WERI-Rb-1 (cell line): ENCODE data around the gene CDNF.

Experiments
- DNase-seq: peaks from one replicate; pipeline ENCODE4 v3.0.0-alpha.2; 2020
- H3K27ac ChIP-seq: fragments of 250-450 bp; sonication (Bioruptor Pico); 2 replicates; pipeline ENCODE4 v1.5.1; 2020; ENCODE audit warnings: mild to moderate bottlenecking, moderate library complexity
- H3K27me3 ChIP-seq: fragments of 250-450 bp; sonication (Bioruptor Pico); 2 replicates; pipeline ENCODE4 v1.5.1; 2021; ENCODE audit warnings: mild to moderate bottlenecking, low read depth, moderate library complexity; ENCODE audit not compliant: insufficient read depth, severe bottlenecking
- H3K36me3 ChIP-seq: fragments of 250-450 bp; sonication (Bioruptor Pico); 2 replicates; pipeline ENCODE4 v1.5.1; 2020; ENCODE audit warnings: mild to moderate bottlenecking, moderate library complexity
- H3K4me3 ChIP-seq: 2 replicates; pipeline ENCODE4 v1.5.1; 2011; ENCODE audit warnings: low read depth, mild to moderate bottlenecking, control low read depth, low read length
- H3K9me3 ChIP-seq: fragments of 250-450 bp; sonication (Bioruptor Pico); 2 replicates; pipeline ENCODE4 v1.5.1; 2021; ENCODE audit warnings: mild to moderate bottlenecking, moderate library complexity; ENCODE audit not compliant: severe bottlenecking
- TF ChIP-seq, protein P1 (sequence below): IDR thresholded peaks from 2 replicates; pipeline ENCODE4 v1.5.1; 2011; ENCODE audit warnings: low read depth, mild to moderate bottlenecking, control low read depth, inconsistent platforms, low read length

Gene CDNF

DNA sequence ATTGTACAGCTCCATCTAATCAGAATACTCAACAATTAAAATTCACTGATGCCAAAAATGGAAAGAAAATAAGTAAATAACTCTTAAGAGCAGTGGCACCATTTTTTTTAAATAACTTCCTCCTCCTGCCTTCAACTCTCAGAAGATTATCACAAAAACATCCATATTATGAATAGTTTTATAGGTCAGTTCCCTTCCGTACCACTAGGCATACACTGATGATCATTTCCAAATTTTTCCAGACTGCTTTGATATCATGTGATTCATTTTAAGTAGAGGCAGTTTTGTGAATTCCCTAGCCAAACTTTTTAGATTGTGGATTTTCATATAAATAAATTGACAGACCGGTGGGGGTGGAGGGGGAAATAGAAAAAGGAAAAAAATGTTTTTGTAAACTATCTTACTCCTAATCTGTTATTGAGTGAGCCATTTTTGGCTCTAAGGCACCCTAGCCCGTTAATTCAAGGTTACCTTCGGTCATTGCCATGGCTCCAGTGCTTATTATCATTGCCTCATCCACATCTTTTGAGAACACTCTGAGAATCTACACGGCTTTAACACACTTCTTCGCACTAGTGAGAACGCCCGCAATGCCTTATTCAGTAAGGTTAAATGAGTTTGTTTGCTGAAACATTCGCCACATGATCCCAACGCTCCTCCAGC, 64.2 kb downstream of the CDNF start:
- Histone ChIP-seq H3K36me3 (no peaks in the 10 kb centered on the region), H3K27me3 (no peaks in the 10 kb centered on the region), H3K27ac (no peak overlapping the region), H3K4me3 (no peak overlapping the region), H3K9me3 (no peaks in the 10 kb centered on the region)
- no peak for DNase-seq
- TF ChIP-seq, protein P1, sequence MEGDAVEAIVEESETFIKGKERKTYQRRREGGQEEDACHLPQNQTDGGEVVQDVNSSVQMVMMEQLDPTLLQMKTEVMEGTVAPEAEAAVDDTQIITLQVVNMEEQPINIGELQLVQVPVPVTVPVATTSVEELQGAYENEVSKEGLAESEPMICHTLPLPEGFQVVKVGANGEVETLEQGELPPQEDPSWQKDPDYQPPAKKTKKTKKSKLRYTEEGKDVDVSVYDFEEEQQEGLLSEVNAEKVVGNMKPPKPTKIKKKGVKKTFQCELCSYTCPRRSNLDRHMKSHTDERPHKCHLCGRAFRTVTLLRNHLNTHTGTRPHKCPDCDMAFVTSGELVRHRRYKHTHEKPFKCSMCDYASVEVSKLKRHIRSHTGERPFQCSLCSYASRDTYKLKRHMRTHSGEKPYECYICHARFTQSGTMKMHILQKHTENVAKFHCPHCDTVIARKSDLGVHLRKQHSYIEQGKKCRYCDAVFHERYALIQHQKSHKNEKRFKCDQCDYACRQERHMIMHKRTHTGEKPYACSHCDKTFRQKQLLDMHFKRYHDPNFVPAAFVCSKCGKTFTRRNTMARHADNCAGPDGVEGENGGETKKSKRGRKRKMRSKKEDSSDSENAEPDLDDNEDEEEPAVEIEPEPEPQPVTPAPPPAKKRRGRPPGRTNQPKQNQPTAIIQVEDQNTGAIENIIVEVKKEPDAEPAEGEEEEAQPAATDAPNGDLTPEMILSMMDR = no peak

DNA sequence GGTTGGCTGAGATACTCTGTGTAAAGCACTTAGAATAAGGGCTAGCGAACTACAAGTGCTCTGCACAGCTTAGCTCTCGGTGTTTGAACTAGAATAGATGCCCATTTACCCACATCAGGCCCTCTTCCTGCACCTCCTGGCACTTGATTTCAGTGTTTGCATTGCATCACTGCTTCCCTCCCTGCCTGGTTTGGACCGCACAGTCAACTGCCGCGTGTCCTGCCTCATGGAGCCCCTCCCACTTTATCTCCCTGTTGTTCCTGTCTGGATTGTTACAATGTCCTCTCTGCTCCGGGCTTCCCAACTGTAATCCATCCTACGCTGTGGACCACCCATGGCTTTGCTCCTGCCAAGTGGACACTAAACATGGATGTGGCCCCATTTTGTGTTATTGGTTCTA, 65.4 kb downstream of the CDNF start:
- DNase-seq = no peak
- H3K27me3 ChIP-seq = no peaks in the 10 kb centered on the region
- no peaks in the 10 kb centered on the region for H3K9me3 ChIP-seq
- TF ChIP-seq, protein P1 = no peak
- H3K36me3 ChIP-seq = no peaks in the 10 kb centered on the region
- H3K4me3 ChIP-seq = no peak overlapping the region
- no peak overlapping the region for H3K27ac ChIP-seq

DNA sequence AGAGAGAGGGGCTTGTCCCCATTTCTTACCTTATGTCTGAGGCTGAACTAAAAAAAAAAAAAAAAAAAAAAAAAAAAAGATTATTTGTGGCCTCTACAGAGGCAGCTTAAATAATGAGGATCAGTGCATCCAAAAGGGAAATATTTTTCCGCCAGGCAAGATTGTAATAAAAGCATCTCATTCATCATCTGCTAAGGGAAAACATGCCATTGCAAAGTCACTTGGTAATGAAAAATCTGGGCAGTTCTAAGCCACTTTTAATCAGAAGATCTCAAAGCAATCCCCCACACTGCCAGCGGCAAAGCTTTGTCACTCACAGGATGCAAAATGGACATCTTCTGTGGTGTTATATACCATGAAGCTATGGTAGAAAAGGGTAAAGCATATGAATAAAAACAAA, 66.9 kb downstream of the CDNF start:
- Histone ChIP-seq H3K27me3 (no peaks in the 10 kb centered on the region), H3K9me3 (no peaks in the 10 kb centered on the region), H3K36me3 (no peaks in the 10 kb centered on the region), H3K4me3 (no peak overlapping the region), H3K27ac (no peak overlapping the region)
- no peak for DNase-seq
- TF ChIP-seq, protein P1 = no peak
